PC-9 (cell line): ENCODE measurements around the gene MMS22L. TPM values are rescaled to one million over a fixed set of nuclear protein-coding genes. Genes with fewer than 3 reads are reported as not detected.

ENCODE experiments used
- BruUV-seq: library from RNA; stranded (reverse); fragments of 400-500 nt; replicated peaks from 2 replicates; lab custom pipeline; 2021; lab: Mats Ljungman, UMichigan
- CTCF ChIA-PET: fragments of 300-600 bp; sonication (Branson Sonifier 250); formaldehyde crosslinking; loops from one replicate; lab custom pipeline; 2022; ENCODE audit warnings: antibody characterized with exemption; lab: Charles Lee
- POLR2A ChIA-PET: fragments of 300-600 bp; sonication (Branson Sonifier 250); formaldehyde crosslinking; loops from one replicate; lab custom pipeline; 2022; ENCODE audit warnings: antibody characterized with exemption; ENCODE audit not compliant: unreplicated experiment; lab: Charles Lee
- DNase-seq, 2 experiments: peaks; one replicate each; pipeline versions ENCODE4 v3.0.0 to v3.0.0-alpha.2; 2015 to 2022; ENCODE audit warnings: mixed read lengths in 1 of 2
- H2AFZ ChIP-seq: fragments of 200-600 bp; sonication (generic); 2 replicates; pipeline ENCODE4 v1.8.1; 2017; ENCODE audit warnings: antibody characterized with exemption
- H3F3A ChIP-seq: fragments of 200-600 bp; sonication (generic); 2 replicates; pipeline ENCODE4 v1.8.1; 2017; ENCODE audit warnings: antibody characterized with exemption, mild to moderate bottlenecking, low read depth; ENCODE audit not compliant: insufficient read depth
- H3K27ac ChIP-seq: fragments of 200-600 bp; sonication (generic); 2 replicates; pipeline ENCODE4 v1.6.1; 2016; ENCODE audit warnings: mixed run types
- H3K27me3 ChIP-seq: fragments of 200-600 bp; sonication (generic); 2 replicates; pipeline ENCODE4 v1.6.1; 2016; ENCODE audit warnings: low read depth, mixed run types; ENCODE audit not compliant: insufficient read depth
- H3K36me3 ChIP-seq: fragments of 200-600 bp; sonication (generic); 2 replicates; pipeline ENCODE4 v1.6.1; 2016; ENCODE audit warnings: low read depth, mixed run types
- H3K4me1 ChIP-seq: fragments of 200-600 bp; sonication (generic); replicated peaks from 2 replicates; pipeline ENCODE4 v1.6.1; 2016; ENCODE audit warnings: mixed run types; ENCODE audit not compliant: insufficient read depth
- H3K4me2 ChIP-seq: fragments of 200-600 bp; sonication (generic); 2 replicates; pipeline ENCODE4 v1.6.1; 2017; ENCODE audit warnings: mixed run types
- H3K4me3 ChIP-seq: fragments of 200-600 bp; sonication (generic); 2 replicates; pipeline ENCODE4 v1.6.1; 2016; ENCODE audit warnings: mixed run types
- H3K79me2 ChIP-seq: fragments of 200-600 bp; sonication (generic); 2 replicates; pipeline ENCODE4 v1.6.1; 2017; ENCODE audit warnings: low read depth, mixed run types
- H3K9me2 ChIP-seq: fragments of 200-600 bp; sonication (generic); 2 replicates; pipeline ENCODE4 v1.8.1; 2017; ENCODE audit warnings: mild to moderate bottlenecking; ENCODE audit not compliant: insufficient read depth
- H3K9me3 ChIP-seq: fragments of 200-600 bp; sonication (generic); 2 replicates; pipeline ENCODE4 v1.8.1; 2016; ENCODE audit warnings: low read depth; ENCODE audit not compliant: insufficient read depth
- H4K20me1 ChIP-seq: fragments of 200-600 bp; sonication (generic); 2 replicates; pipeline ENCODE4 v1.8.1; 2017; ENCODE audit not compliant: insufficient read depth
- CTCF ChIP-seq: fragments of 200-600 bp; sonication (generic); conservative IDR thresholded peaks from 2 replicates; pipeline ENCODE4 v1.6.1; 2017; ENCODE audit warnings: mixed run types, antibody characterized with exemption, mild to moderate bottlenecking, moderate library complexity
- EZH2 ChIP-seq: fragments of 200-600 bp; sonication (generic); IDR thresholded peaks from 2 replicates; pipeline ENCODE4 v1.8.0; 2017; ENCODE audit warnings: antibody characterized with exemption, low read depth
- intact Hi-C: fragments of 100-400 bp; cut with micrococcal nuclease; formaldehyde crosslinking; loops from one replicate; pipeline ENCODE4 v1.10.0; 2022; ENCODE audit not compliant: unreplicated experiment
- total RNA-seq: library from RNA; stranded (reverse); gene quantifications from 2 replicates; pipeline ENCODE4 v1.2.3, GENCODE V29; 2021

Gene MMS22L
- total RNA-seq, 1 experiment from 2014 or later = 43.6 TPM

GRCh38 chr6:97198046-97198565, 84.9 kb downstream of the MMS22L start:
- CTCF ChIA-PET = no interaction called here
- BruUV-seq = no TSS peak
- TF ChIP-seq EZH2 (no peak), CTCF (no peak)

GRCh38 chr6:97195117-97195516, 87.9 kb downstream of the MMS22L start:
- BruUV-seq = no TSS peak
- intact Hi-C loops = no loop called here
- CTCF ChIA-PET = no interaction called here
- H3K27ac ChIP-seq = no peak overlapping the region
- DNase-seq = no peak
- no peaks in the 10 kb centered on the region for H3K79me2 ChIP-seq
- no peaks in the 10 kb centered on the region for H3K27me3 ChIP-seq
- POLR2A ChIA-PET = no interaction called here
- H3K9me2 ChIP-seq = no peaks in the 10 kb centered on the region
- no peak overlapping the region for H3K4me3 ChIP-seq
- H3F3A ChIP-seq = no peaks in the 10 kb centered on the region
- H3K4me2 ChIP-seq = no peak overlapping the region
- H4K20me1 ChIP-seq = no peaks in the 10 kb centered on the region
- H3K9me3 ChIP-seq = no peaks in the 10 kb centered on the region
- no peaks in the 10 kb centered on the region for H3K36me3 ChIP-seq
- H2AFZ ChIP-seq = no peak overlapping the region
- TF ChIP-seq EZH2 = no peak
- TF ChIP-seq CTCF = no peak
- H3K4me1 ChIP-seq = no peaks in the 10 kb centered on the region

More at GRCh38 chr6:97198046-97198565, 84.9 kb downstream of the MMS22L start:
- H2AFZ ChIP-seq = no peak overlapping the region
- H4K20me1 ChIP-seq = no peaks in the 10 kb centered on the region
- no peak overlapping the region for H3K27ac ChIP-seq
- no peak overlapping the region for H3K4me3 ChIP-seq
- H3K79me2 ChIP-seq = no peaks in the 10 kb centered on the region
- H3K4me1 ChIP-seq = no peaks in the 10 kb centered on the region
- no peaks in the 10 kb centered on the region for H3F3A ChIP-seq
- no peak overlapping the region for H3K4me2 ChIP-seq
- intact Hi-C loops = no loop called here
- H3K27me3 ChIP-seq = no peaks in the 10 kb centered on the region
- POLR2A ChIA-PET = interaction anchor here (0.6 kb wide), 1 partner anchor 93 kb away, joined by 6 read pairs; no protein-coding TSS in a partner anchor
- no peaks in the 10 kb centered on the region for H3K9me2 ChIP-seq
- H3K9me3 ChIP-seq = no peaks in the 10 kb centered on the region
- no peaks in the 10 kb centered on the region for H3K36me3 ChIP-seq
- no peak for DNase-seq

- Histone ChIP-seq H3K9me2 (no peaks in the 10 kb centered on the region), H3K4me3 (no peak overlapping the region), H3K36me3 (no peaks in the 10 kb centered on the region), H3K9me3 (no peaks in the 10 kb centered on the region), H4K20me1 (no peaks in the 10 kb centered on the region), H3K79me2 (no peaks in the 10 kb centered on the region), H3K27ac (no peak overlapping the region), H3K4me1 (no peaks in the 10 kb centered on the region), H3K27me3 (no peaks in the 10 kb centered on the region), H3K4me2 (no peak overlapping the region), H2AFZ (no peak overlapping the region), H3F3A (no peaks in the 10 kb centered on the region)
- intact Hi-C loops = loop anchor here (5.0 kb wide), 1 partner anchor 1658 kb away; no protein-coding TSS in a partner anchor
- ChIA-PET POLR2A (no interaction called here), CTCF (interaction anchor here (0.6 kb wide), 2 partner anchors 181 to 317 kb away, joined by 3 to 4 read pairs; no protein-coding TSS in a partner anchor)
- BruUV-seq = no TSS peak
- DNase-seq = no peak
- TF ChIP-seq CTCF = no peak
These were observed 93.2 kb downstream of the MMS22L start for GRCh38 chr6:97189767-97190166.
